ENCODE measurements around the gene CCDC188. TPM values are rescaled to one million over a fixed set of nuclear protein-coding genes. Genes with fewer than 3 reads are reported as not detected.
A peak's percentile ranks its signal among the peaks of the same experiment; 100 is the strongest.

Gene CCDC188
- polyA plus RNA-seq, 1 donor: 1.0 TPM

- no peak for DNase-seq
These were observed 18.1 kb downstream of the CCDC188 start for GRCh38 chr22:20132686-20133246.

GRCh38 chr22:20131859-20132685 is 18.8 kb downstream of the CCDC188 start:
- no peak for DNase-seq

- no peak for DNase-seq
These were observed 19.3 kb downstream of the CCDC188 start, which contains the start of gene ZDHHC8 for GRCh38 chr22:20131597-20131858. TSS of gene ZDHHC8 (plus strand) at chr22:20131804. CDS start at chr22:20131948, 144 bp downstream.

- DNase-seq: peak; percentile 78
These were observed 19.9 kb downstream of the CCDC188 start for GRCh38 chr22:20130731-20131596.

GRCh38 chr22:20130319-20130718 is 20.5 kb downstream of the CCDC188 start:
- no peak for DNase-seq

GRCh38 chr22:20129747-20130014 is 21.2 kb downstream of the CCDC188 start:
- no peak for DNase-seq

- DNase-seq: no peak
These were observed 21.7 kb downstream of the CCDC188 start for GRCh38 chr22:20128902-20129746.

- DNase-seq: no peak
These were observed 22.3 kb downstream of the CCDC188 start for GRCh38 chr22:20128619-20128901.

GRCh38 chr22:20127869-20128618 is 22.8 kb downstream of the CCDC188 start:
- no peak for DNase-seq

GRCh38 chr22:20127318-20127868 is 23.5 kb downstream of the CCDC188 start:
- no peak for DNase-seq

GRCh38 chr22:20126284-20127029 is 24.4 kb downstream of the CCDC188 start:
- no peak for DNase-seq

GRCh38 chr22:20125201-20126174 is 25.4 kb downstream of the CCDC188 start:
- DNase-seq: no peak

GRCh38 chr22:20124083-20124787 is 26.6 kb downstream of the CCDC188 start:
- no peak for DNase-seq

GRCh38 chr22:20123366-20124082 is 27.3 kb downstream of the CCDC188 start:
- DNase-seq: no peak

- no peak for DNase-seq
These were observed 28.9 kb downstream of the CCDC188 start for GRCh38 chr22:20121856-20122415.

GRCh38 chr22:20118300-20119020 is 32.4 kb downstream of the CCDC188 start:
- DNase-seq: no peak
